Fibroblast of the aortic adventitia (primary cell): Measurements from ENCODE around the gene SLC6A1. TPM values are rescaled to one million over a fixed set of nuclear protein-coding genes. Genes with fewer than 3 reads are reported as not detected.
"Not testable (repeated sequence)": the region's sequence is repeated elsewhere in the genome, so short reads cannot be mapped to it uniquely, and the experiment has no call there.

Source experiments
- DNase-seq: peaks from one replicate; pipeline ENCODE4 v3.0.0-alpha.2; 2010; ENCODE audit warnings: low read depth
- H3K4me3 ChIP-seq: 2 replicates; pipeline ENCODE4 v1.5.1; 2011; ENCODE audit warnings: low read depth, mild to moderate bottlenecking, control low read depth, low read length, moderate library complexity
- total RNA-seq: library from RNA; depleted of rRNA; stranded (reverse); fragments of >200 nt; gene quantifications from 2 replicates; pipeline ENCODE4 v1.2.3, GENCODE V29; 2012; ENCODE audit warnings: low replicate concordance
- TF ChIP-seq, protein P1 (sequence below): IDR thresholded peaks from 2 replicates; pipeline ENCODE4 v1.5.1; 2011; ENCODE audit warnings: mild to moderate bottlenecking, low read length, control low read depth, inconsistent platforms; ENCODE audit not compliant: insufficient read depth

Gene SLC6A1
- total RNA-seq, 1 donor = not detected

DNA sequence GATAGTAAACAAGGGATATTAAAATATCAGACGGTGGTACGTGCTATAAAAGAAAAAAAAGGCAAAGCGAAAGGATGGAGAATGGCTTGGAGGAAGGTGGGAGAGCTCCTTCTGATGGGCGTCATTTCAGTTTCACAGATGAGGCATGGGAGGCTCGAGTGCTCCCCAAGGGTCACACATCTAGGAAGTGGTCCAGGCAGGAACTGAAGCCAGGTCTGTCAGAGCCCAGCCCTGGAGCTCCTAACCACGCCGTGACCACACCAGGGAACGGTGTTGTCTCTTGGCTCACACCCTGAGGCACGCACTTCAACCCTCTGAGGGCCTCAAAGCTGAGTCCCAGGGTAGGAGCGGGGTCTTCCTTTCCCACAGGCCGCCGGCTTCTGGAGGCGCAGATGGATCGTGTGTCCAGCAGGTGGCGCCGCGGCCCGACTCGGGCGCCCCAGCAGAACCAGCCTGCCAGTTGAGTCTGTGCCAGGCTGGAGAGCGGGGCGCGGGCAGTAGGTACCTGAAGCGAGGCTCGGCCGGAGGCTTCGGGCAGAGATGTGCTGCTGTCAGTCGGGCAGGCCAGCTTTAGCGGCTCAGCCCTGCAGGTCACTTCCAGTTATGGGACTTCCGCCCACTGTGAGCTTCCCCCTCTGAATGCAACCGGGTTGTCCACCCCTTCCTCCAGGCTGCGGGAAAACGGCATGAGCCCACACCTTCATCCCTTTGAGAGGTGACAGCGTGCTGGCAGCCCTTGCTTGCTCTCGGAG is 68.1 kb downstream of the SLC6A1 start:
- peak; percentile 64 for DNase-seq
- H3K4me3 ChIP-seq = peak overlapping the region; percentile 58
- TF ChIP-seq, protein P1, sequence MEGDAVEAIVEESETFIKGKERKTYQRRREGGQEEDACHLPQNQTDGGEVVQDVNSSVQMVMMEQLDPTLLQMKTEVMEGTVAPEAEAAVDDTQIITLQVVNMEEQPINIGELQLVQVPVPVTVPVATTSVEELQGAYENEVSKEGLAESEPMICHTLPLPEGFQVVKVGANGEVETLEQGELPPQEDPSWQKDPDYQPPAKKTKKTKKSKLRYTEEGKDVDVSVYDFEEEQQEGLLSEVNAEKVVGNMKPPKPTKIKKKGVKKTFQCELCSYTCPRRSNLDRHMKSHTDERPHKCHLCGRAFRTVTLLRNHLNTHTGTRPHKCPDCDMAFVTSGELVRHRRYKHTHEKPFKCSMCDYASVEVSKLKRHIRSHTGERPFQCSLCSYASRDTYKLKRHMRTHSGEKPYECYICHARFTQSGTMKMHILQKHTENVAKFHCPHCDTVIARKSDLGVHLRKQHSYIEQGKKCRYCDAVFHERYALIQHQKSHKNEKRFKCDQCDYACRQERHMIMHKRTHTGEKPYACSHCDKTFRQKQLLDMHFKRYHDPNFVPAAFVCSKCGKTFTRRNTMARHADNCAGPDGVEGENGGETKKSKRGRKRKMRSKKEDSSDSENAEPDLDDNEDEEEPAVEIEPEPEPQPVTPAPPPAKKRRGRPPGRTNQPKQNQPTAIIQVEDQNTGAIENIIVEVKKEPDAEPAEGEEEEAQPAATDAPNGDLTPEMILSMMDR = peak; percentile 92

DNA sequence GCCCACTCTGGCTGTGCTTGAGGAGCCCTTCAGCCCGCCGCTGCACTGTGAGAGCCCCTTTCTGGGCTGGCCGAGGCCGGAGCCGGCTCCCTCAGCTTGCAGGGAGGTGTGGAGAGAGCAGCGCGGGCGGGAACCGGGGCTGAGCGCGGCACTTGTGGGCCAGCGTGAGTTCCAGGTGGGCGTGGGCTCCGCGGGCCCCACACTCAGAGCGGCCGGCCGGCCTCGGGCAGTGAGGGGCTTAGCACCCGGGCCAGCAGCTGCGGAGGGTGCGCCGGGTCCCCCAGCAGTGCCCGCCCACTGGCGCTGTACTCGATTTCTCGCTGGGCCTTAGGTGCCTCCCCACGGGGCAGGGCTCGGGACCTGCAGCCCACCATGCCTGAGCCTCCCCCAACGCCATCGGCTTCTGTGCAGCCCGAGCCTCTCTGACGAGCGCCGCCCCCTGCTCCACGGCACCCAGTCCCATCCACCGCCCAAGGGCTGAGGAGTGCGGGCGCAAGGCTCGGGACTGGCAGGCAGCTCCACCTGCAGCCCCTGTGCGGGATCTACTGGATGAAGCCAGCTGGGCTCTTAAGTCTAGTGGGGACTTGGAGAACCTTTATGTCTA is 68.8 kb downstream of the SLC6A1 start:
- not testable (repeated sequence) for H3K4me3 ChIP-seq, DNase-seq

DNA sequence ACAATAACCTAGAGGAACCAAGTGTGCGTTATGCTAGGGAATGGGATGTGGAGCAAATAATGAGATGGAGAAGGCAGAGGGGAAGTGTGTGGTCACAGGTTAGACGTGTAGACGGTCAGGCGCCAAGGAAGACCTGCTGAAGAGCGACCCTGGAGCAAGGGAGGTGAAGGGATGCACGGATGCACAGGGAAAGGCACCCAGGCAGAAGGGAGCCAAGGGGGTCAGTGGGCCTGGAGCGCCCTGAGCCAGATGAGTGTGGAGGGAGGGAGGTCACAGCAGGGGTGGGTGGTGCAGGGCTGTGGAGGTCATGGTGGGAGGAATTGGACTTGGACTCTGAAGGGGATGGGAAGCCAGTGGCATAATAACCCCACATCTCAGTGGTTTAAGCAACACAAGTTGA is 70.2 kb downstream of the SLC6A1 start:
- DNase-seq = no peak
- no peak overlapping the region for H3K4me3 ChIP-seq
- TF ChIP-seq, protein P1 = no peak

DNA sequence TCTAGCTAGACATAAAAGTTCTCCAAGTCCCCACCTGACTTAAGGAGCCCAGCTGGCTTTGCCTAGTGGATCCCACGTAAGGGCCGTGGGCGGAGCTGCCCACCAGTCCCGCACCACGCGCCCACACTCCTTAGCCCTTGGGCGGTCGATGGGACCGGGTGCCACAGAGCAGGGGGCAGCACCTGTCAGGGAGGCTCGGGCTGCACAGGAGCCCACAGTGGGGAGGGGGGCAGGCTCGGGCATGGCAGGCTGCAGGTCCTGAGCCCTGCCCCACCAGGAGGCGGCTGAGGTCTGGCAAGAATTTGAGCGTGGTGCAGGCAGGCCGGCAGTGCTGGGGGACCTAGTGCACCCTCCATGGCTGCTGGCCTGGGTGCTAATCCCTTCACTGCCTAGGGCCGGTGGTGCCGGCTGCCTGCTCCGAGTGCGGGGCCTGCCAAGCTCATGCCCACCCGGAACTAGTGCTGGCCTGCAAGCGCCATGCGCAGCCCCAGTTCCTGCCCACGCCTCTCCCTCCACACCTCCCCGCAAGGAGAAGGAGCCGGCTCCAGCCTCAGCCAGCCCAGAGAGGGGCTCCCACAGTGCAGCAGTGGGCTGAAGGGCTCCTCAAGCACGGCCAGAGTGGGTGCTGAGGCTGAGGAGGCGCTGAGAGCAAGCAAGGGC is 78.7 kb downstream of the SLC6A1 start:
- TF ChIP-seq, protein P1 = no peak
- H3K4me3 ChIP-seq = no peak overlapping the region
- no peak for DNase-seq

DNA sequence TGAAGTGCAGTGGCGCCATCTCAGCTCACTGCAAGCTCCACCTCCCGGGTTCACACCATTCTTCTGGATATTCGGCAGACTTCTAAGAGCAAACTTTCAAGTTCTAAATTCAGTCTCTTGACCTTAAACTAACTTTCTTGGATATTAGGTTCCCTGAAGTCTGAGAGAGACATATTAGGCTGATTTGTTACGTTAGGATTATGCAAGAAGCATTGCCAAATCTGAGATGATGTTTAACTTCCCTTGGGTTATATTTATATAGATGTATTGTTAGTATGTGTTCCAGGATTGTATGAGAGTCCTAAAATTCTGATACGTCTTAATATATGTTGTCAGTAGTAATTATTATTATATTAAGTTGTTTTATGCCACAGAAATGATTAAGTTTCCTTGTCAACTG is 80.1 kb downstream of the SLC6A1 start:
- no peak overlapping the region for H3K4me3 ChIP-seq
- DNase-seq = no peak
- TF ChIP-seq, protein P1 = no peak

DNA sequence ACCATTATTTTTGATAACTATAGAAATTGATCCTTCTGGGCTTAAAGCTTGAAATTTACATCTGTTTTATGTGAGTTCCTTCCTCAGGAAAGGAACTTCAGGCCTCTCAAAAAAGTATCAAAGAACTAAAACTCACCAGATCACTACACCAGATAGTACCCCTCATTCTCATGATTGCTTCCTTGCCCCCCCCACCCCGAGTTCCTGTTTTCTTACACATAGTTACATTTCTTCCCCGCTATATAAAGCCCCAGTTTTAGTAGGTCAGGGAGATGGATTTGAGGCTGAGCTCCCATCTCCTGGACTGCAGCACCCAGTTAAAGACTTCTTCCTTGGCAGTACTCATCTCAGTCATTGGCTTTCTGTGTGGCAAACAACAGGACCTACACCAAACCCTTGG is 81.5 kb downstream of the SLC6A1 start:
- TF ChIP-seq, protein P1 = no peak
- DNase-seq = no peak
- no peak overlapping the region for H3K4me3 ChIP-seq

DNA sequence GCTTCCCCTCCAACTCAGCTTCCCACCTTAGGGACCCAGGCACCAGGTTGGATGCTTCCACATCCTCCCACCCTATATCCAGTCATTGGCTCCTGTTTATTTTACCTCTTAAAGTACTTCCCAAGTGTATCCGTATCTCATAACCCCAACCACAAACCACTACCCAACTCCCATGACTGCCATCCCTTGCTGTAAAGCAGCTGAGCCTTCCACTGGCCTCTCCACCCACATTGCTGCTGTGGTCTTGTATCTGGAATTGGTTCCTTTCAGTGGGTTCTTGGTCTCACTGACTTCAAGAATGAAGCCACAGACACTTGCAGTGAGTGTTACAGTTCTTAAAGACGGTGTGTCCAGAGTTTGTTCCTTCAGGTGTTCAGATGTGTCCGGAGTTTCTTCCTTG is 81.9 kb downstream of the SLC6A1 start:
- H3K4me3 ChIP-seq = no peak overlapping the region
- no peak for DNase-seq

DNA sequence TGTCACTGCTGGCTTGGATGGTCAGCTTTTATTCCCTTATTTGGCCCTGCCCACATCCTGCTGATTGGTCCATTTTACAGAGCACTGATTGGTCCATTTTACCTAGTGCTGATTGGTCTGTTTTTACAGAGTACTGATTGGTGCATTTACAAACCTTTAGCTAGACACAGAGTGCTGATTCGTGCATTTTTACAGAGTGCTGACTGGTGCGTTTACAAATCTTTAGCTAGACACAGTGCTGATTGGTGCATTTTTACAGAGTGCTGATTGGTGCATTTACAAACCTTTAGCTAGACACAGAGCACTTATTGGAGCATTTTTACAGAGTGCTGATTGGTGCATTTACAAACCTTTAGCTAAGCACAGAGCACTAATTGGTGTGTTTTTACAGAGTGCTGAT is 82.6 kb downstream of the SLC6A1 start:
- not testable (repeated sequence) for DNase-seq, H3K4me3 ChIP-seq

More for the DNA sequence above, 81.9 kb downstream of the SLC6A1 start:
- TF ChIP-seq, protein P1 = no peak
